Ovary (tissue), 9 donors: Measurements from ENCODE around the gene LCN10. TPM values are rescaled to one million over a fixed set of nuclear protein-coding genes. Genes with fewer than 3 reads are reported as not detected.
A peak's percentile ranks its signal among the peaks of the same experiment; 100 is the strongest.
"Not testable (repeated sequence)": the region's sequence is repeated elsewhere in the genome, so short reads cannot be mapped to it uniquely, and the experiment has no call there.

Experiments
- DNase-seq, 5 donors: peaks; one replicate each; pipeline ENCODE4 v3.0.0-alpha.2; 2019 to 2020
- H3K27ac ChIP-seq, 2 donors: fragments of 200-600 bp; one replicate each; pipeline versions ENCODE4 v1.5.1 to v1.8.0; 2019 to 2022
- H3K27me3 ChIP-seq: fragments of 200-600 bp; one replicate; pipeline ENCODE4 v1.8.0; 2022
- H3K36me3 ChIP-seq: fragments of 200-600 bp; sonication (generic); one replicate; pipeline ENCODE4 v1.5.1; 2019
- H3K4me1 ChIP-seq: one replicate; pipeline ENCODE4 v1.8.1; 2013; ENCODE audit warnings: mild to moderate bottlenecking, moderate library complexity; ENCODE audit not compliant: insufficient read depth
- H3K4me3 ChIP-seq: fragments of 200-600 bp; sonication (generic); one replicate; pipeline ENCODE4 v1.5.1; 2017
- H3K9me3 ChIP-seq, 2 donors: fragments of 200-600 bp in 1 of 2; sonication (generic) in 1 of 2; one replicate each; pipeline versions ENCODE4 v1.5.1 to v1.8.1; 2013 to 2019; ENCODE audit warnings: mild to moderate bottlenecking in 1 of 2, moderate library complexity in 1 of 2
- CTCF ChIP-seq, 3 donors: fragments of 450-650 bp in 2 of 3; fragments of 200-600 bp in 1 of 3; IDR thresholded peaks; one replicate each; pipeline versions ENCODE4 v1.5.1 to v1.8.0; 2016 to 2022; ENCODE audit warnings: antibody characterized with exemption in 3 of 3, mild to moderate bottlenecking in 1 of 3
- EP300 ChIP-seq: sonication (generic); formaldehyde crosslinking; IDR thresholded peaks from one replicate; pipeline ENCODE4 v1.6.1; 2017; ENCODE audit warnings: antibody characterized with exemption
- POLR2A ChIP-seq: fragments of 450-650 bp; IDR thresholded peaks from one replicate; pipeline ENCODE4 v1.6.1; 2017; ENCODE audit warnings: antibody characterized with exemption, mild to moderate bottlenecking, moderate library complexity
- WGBS, 3 donors: extraction: QIAGEN DNeasy Blood & Tissue Kit in 1 of 3; methylation state at CpG; one replicate each; pipeline versions ENCODE4 v1.1.5 to v1.1.7; 2013 to 2017; 5-methylcytosine and 5-hydroxymethylcytosine counted together
- intact Hi-C, 4 donors: fragments of 100-400 bp; cut with DNase I; formaldehyde crosslinking; loops; one replicate each; pipeline versions ENCODE4 v1.11.0 to v1.15.1; 2022 to 2023
- polyA plus RNA-seq, 2 donors: library from polyadenylated mRNA; stranded (reverse); fragments of 200-250 nt in 1 of 2; fragments of 350-450 nt in 1 of 2; fragmentation: Illumina TruSeq in 1 of 2; extraction: RNeasy Lipid Tissue Mini Kit (QIAGEN cat#74804) in 1 of 2; gene quantifications; one replicate each; pipeline ENCODE4 v1.2.3, GENCODE V29; 2013 to 2014
- total RNA-seq, 7 donors: library from RNA; depleted of rRNA in 2 of 7; stranded (reverse); fragments of >200 nt in 2 of 7; fragmentation: NEBNext Ultra II Directional in 3 of 7; extraction: Animal tissue kit (Norgen Biotek cat#: 25700) in 3 of 7; gene quantifications; one replicate each; pipeline versions ENCODE4 v1.1.0 to v1.2.4, GENCODE V29; 2016 to 2023
- donor health status: DM: no; HTN: no; CAD: no; lungs with moderate emphysema.
- donor health status: DM: no; HTN: no; CAD: no.
- donor health status: Bipolar disorder and iron deficiency.
- donor health status: DM: yes; HTN: yes; CAD: no.
- donor health status: DM: no; HTN: no; CAD: no.
- donor health status: DM: yes; HTN: yes; CAD: no.

Gene LCN10
- total and polyA plus RNA-seq, 9 donors = 1.4 to 45.4 (median 4.5) TPM

GRCh38 chr9:136789523-136789937, 46.8 kb upstream of the LCN10 start:
- Histone ChIP-seq H3K4me1 (peaks cover 7% of the 10 kb centered on the region), H3K9me3 (no peaks in the 10 kb centered on the region), H3K36me3 (no peaks in the 10 kb centered on the region), H3K27ac (no peak overlapping the region), H3K27me3 (no peaks in the 10 kb centered on the region), H3K4me3 (no peak overlapping the region)
- no peak for DNase-seq
- intact Hi-C loops = loop anchor here in 3 of 4 donors (2.0 to 10.0 kb wide), 4 partner anchors 243 to 435 kb away; partner anchors contain the start of genes CYSRT1 (in 1 of the 3), FUT7 (in 1 of the 3), RNF208 (in 1 of the 3) and RNF224 (in 1 of the 3)
- TF ChIP-seq CTCF (IDR thresholded peaks at IDR 0.05) (no peak), EP300 (no peak), POLR2A (no peak)
- WGBS, 3 donors = 57 to 66% (median 60%) methylated on average over 3 of the region's 3 CpGs

- not testable (repeated sequence) for H3K4me1 ChIP-seq, H3K27ac ChIP-seq, H3K36me3 ChIP-seq, H3K27me3 ChIP-seq, H3K4me3 ChIP-seq, H3K9me3 ChIP-seq
- 50 to 51% (median 51%) methylated on average over 27 of the region's 27 CpGs for WGBS, 3 donors
- DNase-seq = peak in 1 of 5 donors; percentile 46
- intact Hi-C loops = loop anchor here in 3 of 4 donors (2.0 to 10.0 kb wide), 4 partner anchors 243 to 436 kb away; partner anchors contain the start of genes CYSRT1 (in 1 of the 3), FUT7 (in 1 of the 3), RNF208 (in 1 of the 3) and RNF224 (in 1 of the 3)
Observed at GRCh38 chr9:136788644-136789522, 46.1 kb upstream of the LCN10 start.

GRCh38 chr9:136787690-136788400, 45.1 kb upstream of the LCN10 start:
- no peaks in the 10 kb centered on the region for H3K36me3 ChIP-seq
- WGBS, 3 donors = 12 to 14% (median 14%) methylated on average over 21 of the region's 21 CpGs
- H3K27ac ChIP-seq = no peak overlapping the region
- H3K9me3 ChIP-seq = no peaks in the 10 kb centered on the region
- H3K4me3 ChIP-seq = no peak overlapping the region
- peaks cover 7% of the 10 kb centered on the region for H3K4me1 ChIP-seq
- intact Hi-C loops = loop anchor here (2.0 to 10.0 kb wide), 5 partner anchors 244 to 437 kb away; partner anchors contain the start of genes CYSRT1 (in 1 of the 4), FUT7 (in 1 of the 4), RNF208 (in 1 of the 4) and RNF224 (in 1 of the 4)
- peak; percentile 87 to 93 (median 88) for TF ChIP-seq CTCF (IDR thresholded peaks at IDR 0.05)
- TF ChIP-seq EP300 = no peak
- DNase-seq = peak in 4 of 5 donors; percentile 69 to 77 (median 76)
- no peaks in the 10 kb centered on the region for H3K27me3 ChIP-seq

GRCh38 chr9:136786983-136787382, 44.2 kb upstream of the LCN10 start:
- not testable (repeated sequence) for H3K27ac ChIP-seq, H3K9me3 ChIP-seq, H3K4me3 ChIP-seq, H3K36me3 ChIP-seq, DNase-seq, H3K27me3 ChIP-seq, H3K4me1 ChIP-seq
- WGBS, 3 donors = 40 to 51% (median 44%) methylated on average over 4 of the region's 4 CpGs
- intact Hi-C loops = loop anchor here (2.0 to 10.0 kb wide), 4 partner anchors 245 to 438 kb away; partner anchors contain the start of genes CYSRT1 (in 1 of the 4), FUT7 (in 1 of the 4), RNF208 (in 1 of the 4) and RNF224 (in 1 of the 4)

GRCh38 chr9:136786451-136786850, 43.7 kb upstream of the LCN10 start:
- no peaks in the 10 kb centered on the region for H3K4me1 ChIP-seq
- 72 to 76% (median 73%) methylated on average over 10 of the region's 10 CpGs for WGBS, 3 donors
- no peaks in the 10 kb centered on the region for H3K36me3 ChIP-seq
- H3K27me3 ChIP-seq = no peaks in the 10 kb centered on the region
- no peak overlapping the region for H3K27ac ChIP-seq
- intact Hi-C loops = loop anchor here (2.0 to 10.0 kb wide), 4 partner anchors 246 to 438 kb away; partner anchors contain the start of genes CYSRT1 (in 1 of the 4), FUT7 (in 1 of the 4), RNF208 (in 1 of the 4) and RNF224 (in 1 of the 4)
- H3K9me3 ChIP-seq = no peaks in the 10 kb centered on the region
- no peak for DNase-seq
- TF ChIP-seq EP300 (no peak), POLR2A (no peak), CTCF (IDR thresholded peaks at IDR 0.05) (no peak)
- H3K4me3 ChIP-seq = no peak overlapping the region

GRCh38 chr9:136785565-136786355, 43.0 kb upstream of the LCN10 start:
- not testable (repeated sequence) for H3K4me1 ChIP-seq, H3K4me3 ChIP-seq, H3K27ac ChIP-seq, H3K27me3 ChIP-seq, H3K9me3 ChIP-seq, H3K36me3 ChIP-seq, DNase-seq
- 88 to 89% (median 89%) methylated on average over 23 of the region's 23 CpGs for WGBS, 3 donors
- intact Hi-C loops = loop anchor here (2.0 to 10.0 kb wide), 4 partner anchors 247 to 439 kb away; partner anchors contain the start of genes CYSRT1 (in 1 of the 4), FUT7 (in 1 of the 4), RNF208 (in 1 of the 4) and RNF224 (in 1 of the 4)
